ENCODE results near the gene GALNT9. TPM values are rescaled to one million over a fixed set of nuclear protein-coding genes. Genes with fewer than 3 reads are reported as not detected.

Gene GALNT9
- total RNA-seq, 4 donors from 2014 or later, result not detected

- Histone ChIP-seq H3K4me3 (no peak overlapping the region), H3K36me3 (peaks cover 10 to 55% (median 20%) of the 10 kb centered on the region in 3 donors), H3K4me1 (peaks cover 10 to 26% (median 11%) of the 10 kb centered on the region in 3 donors), H3K27ac (no peak overlapping the region), H3K27me3 (no peaks in the 10 kb centered on the region), H3K9me3 (no peaks in the 10 kb centered on the region)
- no peak for DNase-seq
- intact Hi-C loops (cut with DNase I), result no loop called here
- TF ChIP-seq POLR2A (IDR thresholded peaks at IDR 0.05) (no peak), CTCF (IDR thresholded peaks at IDR 0.05) (no peak)
- WGBS, 2 donors, result 95% methylated on average over 18 of the region's 41 CpGs; no CpG with 5 or more reads in 1 of the 2 donors
Measured at GRCh38 chr12:132148368-132149045, 180.9 kb downstream of the GALNT9 start.

DNA sequence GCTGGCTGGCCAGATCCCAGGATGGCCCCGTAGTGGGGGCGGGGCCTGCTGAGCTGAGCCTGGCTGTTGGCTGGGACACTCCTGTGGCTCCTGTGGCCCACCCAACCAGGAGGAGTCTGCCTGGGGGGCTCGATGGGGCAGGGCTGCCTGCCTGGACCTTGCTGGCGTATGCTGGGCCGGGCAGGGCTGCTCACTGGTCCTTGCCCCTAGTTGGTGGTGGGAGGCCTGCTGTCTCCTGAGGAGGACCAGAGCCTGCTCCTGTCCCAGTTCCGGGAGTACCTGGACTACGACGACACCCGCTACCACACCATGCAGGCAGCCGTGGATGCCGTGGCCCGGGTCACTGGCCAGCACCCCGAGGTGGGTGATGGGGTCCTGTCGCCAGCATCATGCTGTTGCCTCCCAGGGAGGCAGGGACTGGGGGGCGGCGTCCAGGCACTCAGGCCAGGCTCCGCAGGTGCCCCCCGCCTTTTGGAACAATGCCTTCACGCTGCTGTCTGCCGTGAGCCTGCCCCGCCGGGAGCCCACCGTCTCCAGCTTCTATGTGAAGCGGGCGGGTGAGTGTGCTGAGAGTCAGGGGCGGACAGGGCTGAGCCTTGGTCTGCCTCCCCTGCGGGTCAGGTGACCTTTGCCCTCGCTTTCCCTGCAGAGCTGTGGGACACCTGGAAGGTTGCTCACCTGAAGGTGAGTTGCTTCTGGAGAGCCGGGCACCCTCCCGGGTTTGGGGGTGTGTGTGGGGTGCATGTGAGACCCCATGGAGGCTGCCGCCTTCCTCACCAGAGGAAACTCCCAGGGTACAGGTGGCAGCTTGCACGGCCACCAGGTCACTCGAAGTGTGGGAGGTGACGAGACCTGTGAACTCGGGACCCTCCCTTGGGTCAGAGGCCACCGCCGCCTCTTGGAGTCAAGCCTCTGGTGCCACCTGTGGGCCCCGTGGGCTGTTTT lies 181.7 kb downstream of the GALNT9 start:
- H3K27me3 ChIP-seq, result no peaks in the 10 kb centered on the region
- H3K4me3 ChIP-seq, result no peak overlapping the region
- WGBS, 2 donors, result 90 to 93% methylated on average over 6 to 9 of the region's 38 CpGs
- no peak for DNase-seq
- no peak for TF ChIP-seq POLR2A (IDR thresholded peaks at IDR 0.05)
- no peak for TF ChIP-seq CTCF (IDR thresholded peaks at IDR 0.05)
- intact Hi-C loops (cut with DNase I), result no loop called here
- no peak overlapping the region for H3K27ac ChIP-seq
- peaks cover 18 to 34% (median 19%) of the 10 kb centered on the region in 3 donors for H3K4me1 ChIP-seq
- no peaks in the 10 kb centered on the region for H3K9me3 ChIP-seq
- H3K36me3 ChIP-seq, result peaks cover 10 to 55% (median 20%) of the 10 kb centered on the region in 3 donors

- intact Hi-C loops (cut with DNase I), result no loop called here
- Histone ChIP-seq H3K27me3 (no peaks in the 10 kb centered on the region), H3K9me3 (no peaks in the 10 kb centered on the region), H3K4me1 (peaks cover 20 to 42% (median 23%) of the 10 kb centered on the region in 3 donors), H3K4me3 (no peak overlapping the region), H3K36me3 (peaks cover 13 to 54% (median 19%) of the 10 kb centered on the region in 3 donors), H3K27ac (no peak overlapping the region)
- no peak for TF ChIP-seq CTCF (IDR thresholded peaks at IDR 0.05)
- no peak for TF ChIP-seq POLR2A (IDR thresholded peaks at IDR 0.05)
- WGBS, 2 donors, result 86 to 91% methylated on average over 5 to 6 of the region's 19 CpGs
- DNase-seq, result no peak
Measured at GRCh38 chr12:132146772-132147422, 182.5 kb downstream of the GALNT9 start.

Small RNA genes within 50 kb of the gene (small RNA-seq; reads per million reads assigned to genes)
- gene AC138466.3, result 0 reads per million in 4 donors

Other genes starting within 250 kb of the GALNT9 start
- 10 to 100 TPM in 2 of 4 donors, 1 to 10 TPM in 2; 8.9 to 15.3 (median 11.0) TPM for gene DDX51, start 185.3 kb downstream of the GALNT9 start, total RNA-seq
- gene NOC4L, start 185.1 kb downstream of the GALNT9 start, total RNA-seq, result 10 to 100 TPM in 3 of 4 donors, 1 to 10 TPM in 1; 9.6 to 12.1 (median 11.1) TPM
- gene FBRSL1, start 160.6 kb upstream of the GALNT9 start, total RNA-seq, result 10 to 100 TPM in 3 of 4 donors, 1 to 10 TPM in 1; 5.9 to 34.3 (median 23.4) TPM